Prostate gland (tissue), 2 donors: ENCODE measurements around the gene CEP55. TPM values are rescaled to one million over a fixed set of nuclear protein-coding genes. Genes with fewer than 3 reads are reported as not detected.
A peak's percentile ranks its signal among the peaks of the same experiment; 100 is the strongest.

Experiments used
- DNase-seq: peaks from one replicate; pipeline ENCODE4 v3.0.0-alpha.2; 2019; ENCODE audit warnings: low spot score
- H3K27ac ChIP-seq, 2 donors: fragments of 200-600 bp; sonication (generic); 2 replicates each; pipeline ENCODE4 v1.5.1; 2017 to 2019
- H3K27me3 ChIP-seq: fragments of 200-600 bp; sonication (generic); replicated peaks from 2 replicates; pipeline ENCODE4 v1.5.1; 2019; ENCODE audit not compliant: insufficient read depth
- H3K36me3 ChIP-seq, 2 donors: fragments of 200-600 bp; sonication (generic); 1 replicate in 1 of 2; 2 replicates in 1 of 2; pipeline versions ENCODE4 v1.5.1 to v1.8.1; 2017 to 2019
- H3K4me1 ChIP-seq: fragments of 200-600 bp; sonication (generic); replicated peaks from 2 replicates; pipeline ENCODE4 v1.5.1; 2019
- H3K4me3 ChIP-seq, 2 donors: fragments of 200-600 bp; sonication (generic); 2 replicates each; pipeline ENCODE4 v1.5.1; 2017 to 2019
- H3K9me3 ChIP-seq: fragments of 200-600 bp; sonication (generic); 2 replicates; pipeline ENCODE4 v1.5.1; 2017
- CTCF ChIP-seq, 4 experiments: fragments of 200-600 bp in 2 of 4; fragments of 450-650 bp in 2 of 4; sonication (generic) in 2 of 4; IDR thresholded peaks; 1 replicate in 3 of 4; 2 replicates in 1 of 4; pipeline ENCODE4 v1.5.1; 2016 to 2019; ENCODE audit warnings: antibody characterized with exemption in 4 of 4, mild to moderate bottlenecking in 2 of 4, moderate library complexity in 2 of 4
- POLR2A ChIP-seq: fragments of 450-650 bp; IDR thresholded peaks from one replicate; pipeline ENCODE4 v1.6.1; 2016; ENCODE audit warnings: antibody characterized with exemption, mild to moderate bottlenecking
- POLR2AphosphoS5 ChIP-seq: sonication (generic); formaldehyde crosslinking; IDR thresholded peaks from one replicate; pipeline ENCODE4 v1.6.1; 2017; ENCODE audit warnings: antibody characterized with exemption
- WGBS: methylation state at CpG from one replicate; pipeline ENCODE4 v1.1.5; 2018; 5-methylcytosine and 5-hydroxymethylcytosine counted together
- intact Hi-C: fragments of 100-400 bp; cut with DNase I; formaldehyde crosslinking; loops from one replicate; pipeline ENCODE4 v1.14.2; 2022
- total RNA-seq, 2 donors: library from RNA; depleted of rRNA; stranded (reverse); fragments of >200 nt; gene quantifications; one replicate each; pipeline ENCODE4 v1.1.0, GENCODE V29; 2016

Gene CEP55
- total RNA-seq, 2 donors from 2014 or later, result 0.14 to 4.7 TPM

GRCh38 chr10:93560541-93560940 lies 64.1 kb downstream of the CEP55 start:
- intact Hi-C loops, result loop anchor here (10.0 kb wide), 1 partner anchor 254 kb away; no protein-coding TSS in a partner anchor
- Histone ChIP-seq H3K36me3 (no peaks in the 10 kb centered on the region), H3K27ac (no peak overlapping the region), H3K4me3 (no peak overlapping the region), H3K4me1 (no peaks in the 10 kb centered on the region), H3K27me3 (no peaks in the 10 kb centered on the region), H3K9me3 (no peaks in the 10 kb centered on the region)
- TF ChIP-seq POLR2AphosphoS5, result no peak
- WGBS, result 94% methylated on average over 6 of the region's 6 CpGs
- no peak for DNase-seq

- H3K27ac ChIP-seq, result no peak overlapping the region
- DNase-seq, result no peak
- no peak overlapping the region for H3K4me3 ChIP-seq
- peaks cover 4% of the 10 kb centered on the region for H3K4me1 ChIP-seq
- H3K27me3 ChIP-seq, result peaks cover 14% of the 10 kb centered on the region
- no peaks in the 10 kb centered on the region for H3K9me3 ChIP-seq
- TF ChIP-seq CTCF (IDR thresholded peaks at IDR 0.05) (no peak), POLR2A (no peak), POLR2AphosphoS5 (no peak)
- intact Hi-C loops, result loop anchor here (10.0 kb wide), 1 partner anchor 249 kb away; no protein-coding TSS in a partner anchor
- WGBS, result 81% methylated on average over 3 of the region's 3 CpGs
- no peaks in the 10 kb centered on the region for H3K36me3 ChIP-seq
These were observed 69.0 kb downstream of the CEP55 start for GRCh38 chr10:93565446-93565845.

GRCh38 chr10:93566435-93567276 lies 70.2 kb downstream of the CEP55 start, which contains the start of gene FFAR4:
FFAR4 (plus strand) TSS chr10:93566665; CDS start chr10:93566721, 56 bp downstream.
- Histone ChIP-seq H3K27ac (no peak within 1 kb of the TSS), H3K36me3 (no peaks in the 10 kb centered on the region), H3K4me3 (peak within 1 kb of the TSS in 1 of 2 donors; percentile 15), H3K27me3 (peaks cover 14% of the 10 kb centered on the region), H3K4me1 (peaks cover 4% of the 10 kb centered on the region), H3K9me3 (no peaks in the 10 kb centered on the region)
- intact Hi-C loops, result loop anchor here (10.0 kb wide), 1 partner anchor 248 kb away; no protein-coding TSS in a partner anchor
- 1% methylated on average over 66 of the region's 85 CpGs for WGBS
- peak; percentile 12 for DNase-seq
- TF ChIP-seq POLR2AphosphoS5 (no peak), POLR2A (no peak), CTCF (IDR thresholded peaks at IDR 0.05) (no peak)

- H3K27me3 ChIP-seq, result peaks cover 14% of the 10 kb centered on the region
- H3K9me3 ChIP-seq, result no peaks in the 10 kb centered on the region
- intact Hi-C loops, result loop anchor here (10.0 kb wide), 1 partner anchor 247 kb away; no protein-coding TSS in a partner anchor
These were observed 71.1 kb downstream of the CEP55 start for GRCh38 chr10:93567277-93568104.

More at GRCh38 chr10:93567277-93568104, 71.1 kb downstream of the CEP55 start:
- WGBS, result 15% methylated on average over 33 of the region's 33 CpGs
- DNase-seq, result no peak
- no peaks in the 10 kb centered on the region for H3K36me3 ChIP-seq
- TF ChIP-seq POLR2A (no peak), POLR2AphosphoS5 (no peak), CTCF (IDR thresholded peaks at IDR 0.05) (no peak)
- H3K4me3 ChIP-seq, result no peak overlapping the region
- peaks cover 4% of the 10 kb centered on the region for H3K4me1 ChIP-seq
- no peak overlapping the region for H3K27ac ChIP-seq
